GM18498 (cell line): ENCODE measurements around the gene RRP1.

ENCODE experiments used
- ATAC-seq: cut with Tn5 transposase; IDR thresholded peaks from one replicate; pipeline ENCODE4 v1.9.1; 2021; ENCODE audit warnings: mild to moderate bottlenecking, moderate library complexity; ENCODE audit not compliant: unreplicated experiment

The RRP1 gene

GRCh38 chr21:43775190-43775589, 14.2 kb upstream of the RRP1 start:
- no peak for ATAC-seq

- peak; percentile 64 for ATAC-seq
Observed at GRCh38 chr21:43775795-43776430, 13.5 kb upstream of the RRP1 start, which contains the start of gene CSTB. Gene CSTB (minus strand): TSS chr21:43776308. CDS start chr21:43776269, 39 bp downstream.

- ATAC-seq: no peak
Observed at GRCh38 chr21:43777953-43778352, 11.4 kb upstream of the RRP1 start.

GRCh38 chr21:43778469-43779335, 10.7 kb upstream of the RRP1 start:
- ATAC-seq: no peak

GRCh38 chr21:43779660-43780059, 9.7 kb upstream of the RRP1 start:
- ATAC-seq: no peak

- ATAC-seq: no peak
Observed at GRCh38 chr21:43781846-43782245, 7.5 kb upstream of the RRP1 start.

- ATAC-seq: no peak
Observed at GRCh38 chr21:43782431-43783097, 6.8 kb upstream of the RRP1 start.

- ATAC-seq: no peak
Observed at GRCh38 chr21:43783098-43783700, 6.2 kb upstream of the RRP1 start.

- no peak for ATAC-seq
Observed at GRCh38 chr21:43785134-43785533, 4.2 kb upstream of the RRP1 start.

- ATAC-seq: no peak
Observed at GRCh38 chr21:43786300-43786806, 3.0 kb upstream of the RRP1 start.

- ATAC-seq: no peak
Observed at GRCh38 chr21:43786807-43787440, 2.5 kb upstream of the RRP1 start.

GRCh38 chr21:43790010-43790524, 690 bp downstream of the RRP1 start:
- no peak for ATAC-seq

GRCh38 chr21:43792406-43792805, 3.0 kb downstream of the RRP1 start:
- ATAC-seq: no peak

- no peak for ATAC-seq
Observed at GRCh38 chr21:43793243-43793642, 3.9 kb downstream of the RRP1 start.

GRCh38 chr21:43794311-43794710, 4.9 kb downstream of the RRP1 start:
- ATAC-seq: no peak

- no peak for ATAC-seq
Observed at GRCh38 chr21:43794857-43795256, 5.5 kb downstream of the RRP1 start.

GRCh38 chr21:43797415-43797814, 8.0 kb downstream of the RRP1 start:
- ATAC-seq: no peak

- no peak for ATAC-seq
Observed at GRCh38 chr21:43797925-43798715, 8.7 kb downstream of the RRP1 start.

- ATAC-seq: no peak
Observed at GRCh38 chr21:43799301-43799840, 10.0 kb downstream of the RRP1 start.
